ENCODE measurements around the gene ERC2.
"Not testable (repeated sequence)": the region's sequence is repeated elsewhere in the genome, so short reads cannot be mapped to it uniquely, and the experiment has no call there.

ERC2 gene

GRCh38 chr3:56468184-56469106 is at the start of gene ERC2:
Gene ERC2 (minus strand): TSS chr3:56468467.
- peak; percentile 27 for DNase-seq (ENCODE audit: low read depth)

GRCh38 chr3:56502738-56503137 is 34.5 kb upstream of the ERC2 start:
- DNase-seq (ENCODE audit: low read depth): no peak

GRCh38 chr3:56496376-56496775 is 28.1 kb upstream of the ERC2 start:
- not testable (repeated sequence) for DNase-seq (ENCODE audit: low read depth)

- peak; percentile 76 for DNase-seq (ENCODE audit: low read depth)
These were observed 26.5 kb upstream of the ERC2 start for GRCh38 chr3:56494679-56495322.

- peak; percentile 1 for DNase-seq (ENCODE audit: low read depth)
These were observed 23.3 kb upstream of the ERC2 start for GRCh38 chr3:56491566-56491965.

GRCh38 chr3:56488812-56489600 is 20.7 kb upstream of the ERC2 start:
- peak; percentile 3 for DNase-seq (ENCODE audit: low read depth)

- no peak for DNase-seq (ENCODE audit: low read depth)
These were observed 16.3 kb upstream of the ERC2 start for GRCh38 chr3:56484525-56485032.

GRCh38 chr3:56484122-56484521 is 15.9 kb upstream of the ERC2 start:
- no peak for DNase-seq (ENCODE audit: low read depth)

GRCh38 chr3:56477646-56478045 is 9.4 kb upstream of the ERC2 start:
- DNase-seq (ENCODE audit: low read depth): no peak

- no peak for DNase-seq (ENCODE audit: low read depth)
These were observed 8.5 kb upstream of the ERC2 start for GRCh38 chr3:56476771-56477170.

GRCh38 chr3:56471771-56472170 is 3.5 kb upstream of the ERC2 start:
- DNase-seq (ENCODE audit: low read depth): no peak

- no peak for DNase-seq (ENCODE audit: low read depth)
These were observed 874 bp upstream of the ERC2 start for GRCh38 chr3:56469141-56469540.

- DNase-seq (ENCODE audit: low read depth): no peak
These were observed 475 bp downstream of the ERC2 start for GRCh38 chr3:56467801-56468183.

- DNase-seq (ENCODE audit: low read depth): peak; percentile 85
These were observed 1.2 kb downstream of the ERC2 start for GRCh38 chr3:56467108-56467507.

- DNase-seq (ENCODE audit: low read depth): no peak
These were observed 8.5 kb downstream of the ERC2 start for GRCh38 chr3:56459719-56460118.

GRCh38 chr3:56459104-56459496 is 9.2 kb downstream of the ERC2 start:
- no peak for DNase-seq (ENCODE audit: low read depth)

- DNase-seq (ENCODE audit: low read depth): no peak
These were observed 9.7 kb downstream of the ERC2 start for GRCh38 chr3:56458496-56459103.

GRCh38 chr3:56456117-56456516 is 12.2 kb downstream of the ERC2 start:
- DNase-seq (ENCODE audit: low read depth): no peak

GRCh38 chr3:56453011-56453410 is 15.3 kb downstream of the ERC2 start:
- no peak for DNase-seq (ENCODE audit: low read depth)

- DNase-seq (ENCODE audit: low read depth): no peak
These were observed 16.2 kb downstream of the ERC2 start for GRCh38 chr3:56452085-56452484.

GRCh38 chr3:56443372-56443771 is 24.9 kb downstream of the ERC2 start:
- no peak for DNase-seq (ENCODE audit: low read depth)

GRCh38 chr3:56428667-56429066 is 39.6 kb downstream of the ERC2 start:
- DNase-seq (ENCODE audit: low read depth): no peak
